HL-60 (cell line): ENCODE measurements around the gene NAB2.
A peak's percentile ranks its signal among the peaks of the same experiment; 100 is the strongest.

Experiments
- GABPA ChIP-seq: IDR thresholded peaks from 2 replicates; pipeline ENCODE4 v1.6.1; 2012; ENCODE audit warnings: low read depth
- POLR2AphosphoS5 ChIP-seq: IDR thresholded peaks from 2 replicates; pipeline ENCODE4 v1.6.1; 2012; ENCODE audit warnings: low read depth
- REST ChIP-seq: IDR thresholded peaks from 2 replicates; pipeline ENCODE4 v1.6.1; 2012; ENCODE audit warnings: low read depth; ENCODE audit not compliant: insufficient replicate concordance
- TF ChIP-seq, protein P1 (sequence below): IDR thresholded peaks from one replicate; pipeline ENCODE4 v1.5.1; 2011; ENCODE audit warnings: low read length, control low read depth, inconsistent platforms; ENCODE audit not compliant: insufficient read depth

DNA sequence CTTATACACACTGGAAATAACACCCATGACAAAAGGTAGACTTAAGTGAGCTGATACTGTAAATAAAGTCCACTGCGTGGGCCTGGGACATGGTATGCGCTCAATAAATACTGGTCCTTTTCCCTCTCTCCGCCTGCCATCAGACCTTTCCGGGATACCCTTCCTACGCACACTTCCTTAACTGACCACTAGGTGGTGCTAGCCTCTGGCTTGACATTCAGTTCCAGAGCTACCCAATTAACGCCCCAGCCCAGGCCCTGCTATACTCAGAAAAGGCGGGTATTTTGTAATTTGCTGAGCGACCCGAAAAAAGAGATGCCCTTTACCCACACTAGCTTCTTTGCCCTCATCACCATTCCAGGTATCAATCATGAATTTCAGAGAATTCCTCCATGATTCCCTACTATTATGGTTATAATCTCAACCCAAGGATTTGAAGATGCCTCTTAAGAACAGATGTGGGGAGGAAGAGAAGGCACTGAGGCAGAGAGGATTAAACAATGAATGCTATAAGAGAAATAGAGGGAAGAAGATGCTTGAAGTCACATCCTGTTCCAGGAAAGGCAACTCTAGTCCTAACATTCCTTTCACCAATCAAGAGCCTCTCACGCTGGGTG is 35.5 kb downstream of the NAB2 start:
- TF ChIP-seq POLR2AphosphoS5 (no peak), REST (no peak), GABPA (no peak)
- TF ChIP-seq, protein P1, sequence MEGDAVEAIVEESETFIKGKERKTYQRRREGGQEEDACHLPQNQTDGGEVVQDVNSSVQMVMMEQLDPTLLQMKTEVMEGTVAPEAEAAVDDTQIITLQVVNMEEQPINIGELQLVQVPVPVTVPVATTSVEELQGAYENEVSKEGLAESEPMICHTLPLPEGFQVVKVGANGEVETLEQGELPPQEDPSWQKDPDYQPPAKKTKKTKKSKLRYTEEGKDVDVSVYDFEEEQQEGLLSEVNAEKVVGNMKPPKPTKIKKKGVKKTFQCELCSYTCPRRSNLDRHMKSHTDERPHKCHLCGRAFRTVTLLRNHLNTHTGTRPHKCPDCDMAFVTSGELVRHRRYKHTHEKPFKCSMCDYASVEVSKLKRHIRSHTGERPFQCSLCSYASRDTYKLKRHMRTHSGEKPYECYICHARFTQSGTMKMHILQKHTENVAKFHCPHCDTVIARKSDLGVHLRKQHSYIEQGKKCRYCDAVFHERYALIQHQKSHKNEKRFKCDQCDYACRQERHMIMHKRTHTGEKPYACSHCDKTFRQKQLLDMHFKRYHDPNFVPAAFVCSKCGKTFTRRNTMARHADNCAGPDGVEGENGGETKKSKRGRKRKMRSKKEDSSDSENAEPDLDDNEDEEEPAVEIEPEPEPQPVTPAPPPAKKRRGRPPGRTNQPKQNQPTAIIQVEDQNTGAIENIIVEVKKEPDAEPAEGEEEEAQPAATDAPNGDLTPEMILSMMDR: peak; percentile 85
